ENCODE results near the gene SEPSECS. TPM values are rescaled to one million over a fixed set of nuclear protein-coding genes. Genes with fewer than 3 reads are reported as not detected.

SEPSECS gene
- total RNA-seq, 1 donor from 2014 or later = 8.7 TPM

DNA sequence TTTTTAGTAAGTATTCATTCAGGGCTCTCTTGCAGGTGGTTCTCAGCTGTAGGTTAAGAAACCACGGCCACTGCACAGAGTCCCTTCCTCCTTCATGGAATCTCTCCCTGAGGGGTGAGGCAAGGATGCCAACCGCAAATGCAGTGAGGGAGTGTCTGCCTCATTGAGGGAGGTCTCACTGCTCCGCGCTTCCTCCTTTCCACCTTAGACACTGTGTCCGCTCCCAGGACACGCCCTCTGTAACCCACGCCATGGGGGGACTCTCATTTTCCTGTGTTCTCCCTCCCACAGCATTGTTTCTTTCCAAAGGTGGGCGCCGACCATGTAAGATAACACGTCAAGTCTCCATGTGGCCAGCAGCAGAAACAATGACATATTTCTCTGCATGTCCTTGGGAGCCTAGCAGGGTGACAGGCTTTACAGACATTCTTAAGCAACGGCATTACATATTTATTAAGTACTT is 63.2 kb downstream of the SEPSECS start:
- peaks cover 14% of the 10 kb centered on the region for H3K9me3 Mint-ChIP-seq
- H3K4me3 Mint-ChIP-seq = no peak overlapping the region
- DNase-seq (ENCODE audit: extremely low spot score, unreplicated experiment) = no peak
- H3K36me3 Mint-ChIP-seq = peaks cover 3% of the 10 kb centered on the region
- TF ChIP-seq, protein P1, sequence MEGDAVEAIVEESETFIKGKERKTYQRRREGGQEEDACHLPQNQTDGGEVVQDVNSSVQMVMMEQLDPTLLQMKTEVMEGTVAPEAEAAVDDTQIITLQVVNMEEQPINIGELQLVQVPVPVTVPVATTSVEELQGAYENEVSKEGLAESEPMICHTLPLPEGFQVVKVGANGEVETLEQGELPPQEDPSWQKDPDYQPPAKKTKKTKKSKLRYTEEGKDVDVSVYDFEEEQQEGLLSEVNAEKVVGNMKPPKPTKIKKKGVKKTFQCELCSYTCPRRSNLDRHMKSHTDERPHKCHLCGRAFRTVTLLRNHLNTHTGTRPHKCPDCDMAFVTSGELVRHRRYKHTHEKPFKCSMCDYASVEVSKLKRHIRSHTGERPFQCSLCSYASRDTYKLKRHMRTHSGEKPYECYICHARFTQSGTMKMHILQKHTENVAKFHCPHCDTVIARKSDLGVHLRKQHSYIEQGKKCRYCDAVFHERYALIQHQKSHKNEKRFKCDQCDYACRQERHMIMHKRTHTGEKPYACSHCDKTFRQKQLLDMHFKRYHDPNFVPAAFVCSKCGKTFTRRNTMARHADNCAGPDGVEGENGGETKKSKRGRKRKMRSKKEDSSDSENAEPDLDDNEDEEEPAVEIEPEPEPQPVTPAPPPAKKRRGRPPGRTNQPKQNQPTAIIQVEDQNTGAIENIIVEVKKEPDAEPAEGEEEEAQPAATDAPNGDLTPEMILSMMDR (conservative IDR thresholded peaks at IDR 0.05) = no peak
- peaks cover 4% of the 10 kb centered on the region for H3K4me1 Mint-ChIP-seq (ENCODE audit: unreplicated experiment)
- H3K27me3 Mint-ChIP-seq = no peaks in the 10 kb centered on the region
- H3K27ac Mint-ChIP-seq = no peak overlapping the region

DNA sequence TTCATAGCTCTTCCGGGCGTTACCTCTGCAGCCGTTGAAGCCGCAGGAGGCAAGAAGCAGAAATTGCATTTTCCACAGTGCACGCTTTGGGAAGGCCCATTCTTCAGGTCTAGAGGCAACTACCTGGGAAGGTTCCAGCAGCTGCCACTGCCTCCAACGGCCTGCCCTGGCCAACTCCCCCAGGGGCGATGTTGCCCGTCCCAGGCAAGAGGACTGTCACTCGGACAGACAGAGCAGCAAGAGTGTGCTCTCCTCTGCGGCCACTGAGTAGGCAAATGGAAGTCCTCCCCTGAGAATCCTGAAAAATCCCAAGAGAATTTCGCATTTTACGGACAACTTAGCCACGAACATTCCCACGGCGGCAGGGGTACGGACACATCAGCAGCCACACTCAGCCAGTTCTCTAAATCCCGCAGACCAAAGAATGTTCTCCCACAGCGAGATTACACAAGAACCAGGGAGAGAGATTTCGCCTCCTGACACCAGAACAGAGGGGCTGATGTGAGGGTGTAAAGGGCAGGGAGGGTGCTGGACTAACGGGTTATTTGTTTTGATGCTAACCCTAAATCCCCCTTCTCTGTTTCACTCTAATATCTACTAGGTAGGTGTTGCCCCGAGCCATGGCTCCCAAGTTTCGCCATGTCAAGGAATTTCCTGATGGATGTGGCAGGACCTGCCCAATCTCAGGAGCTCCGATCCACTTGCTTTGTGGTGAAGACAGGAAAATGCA is 63.8 kb downstream of the SEPSECS start:
- Mint-ChIP-seq H3K4me3 (no peak overlapping the region), H3K27ac (no peak overlapping the region), H3K36me3 (peaks cover 3% of the 10 kb centered on the region), H3K27me3 (no peaks in the 10 kb centered on the region), H3K4me1 (ENCODE audit: unreplicated experiment) (peaks cover 4% of the 10 kb centered on the region), H3K9me3 (peaks cover 13% of the 10 kb centered on the region)
- no peak for DNase-seq (ENCODE audit: extremely low spot score, unreplicated experiment)
- TF ChIP-seq, protein P1 (conservative IDR thresholded peaks at IDR 0.05) = no peak

DNA sequence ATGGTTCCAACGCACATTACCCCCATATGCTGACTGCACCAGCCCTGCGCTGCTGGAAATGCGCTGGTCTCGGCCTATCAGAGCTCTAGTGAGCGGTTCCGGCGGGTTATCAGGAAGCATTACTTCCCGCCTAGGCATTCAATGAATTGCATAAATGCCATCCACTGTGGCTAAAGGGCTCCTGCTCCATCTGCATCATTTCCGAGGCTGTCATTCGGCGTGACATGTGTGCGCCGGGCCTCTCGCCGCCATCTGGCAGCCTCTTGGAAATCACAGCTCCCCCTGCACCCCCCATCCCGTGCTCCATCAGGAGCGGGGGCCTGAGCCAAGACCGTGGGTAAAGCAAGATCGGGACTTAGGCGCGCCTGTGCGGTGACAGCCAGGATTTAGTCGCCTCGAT is 64.4 kb downstream of the SEPSECS start:
- Mint-ChIP-seq H3K4me3 (no peak overlapping the region), H3K4me1 (ENCODE audit: unreplicated experiment) (peaks cover 4% of the 10 kb centered on the region), H3K9me3 (peaks cover 10% of the 10 kb centered on the region), H3K27ac (no peak overlapping the region), H3K36me3 (no peaks in the 10 kb centered on the region), H3K27me3 (no peaks in the 10 kb centered on the region)
- DNase-seq (ENCODE audit: extremely low spot score, unreplicated experiment) = no peak
- TF ChIP-seq, protein P1 (conservative IDR thresholded peaks at IDR 0.05) = no peak

DNA sequence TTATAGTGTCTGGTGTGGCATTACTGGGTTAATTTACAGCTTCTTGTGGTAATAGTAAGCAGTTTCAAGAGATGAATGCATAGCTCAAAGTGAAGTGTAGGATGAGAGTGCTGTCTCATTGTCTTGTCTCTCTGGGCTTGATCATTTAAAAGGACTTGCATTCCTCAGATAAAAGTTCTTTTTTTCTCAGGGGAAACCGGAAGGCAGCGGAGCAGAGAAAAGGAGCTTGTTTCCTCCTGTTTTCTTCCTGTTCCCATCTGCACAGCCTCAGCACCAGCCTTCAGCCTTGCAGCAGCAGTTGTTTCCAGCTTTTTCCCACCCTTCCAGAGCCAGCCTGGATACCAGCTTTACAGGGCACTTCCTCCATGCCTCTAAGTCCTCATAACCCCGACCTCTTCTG is 68.1 kb downstream of the SEPSECS start:
- TF ChIP-seq, protein P1 (conservative IDR thresholded peaks at IDR 0.05) = no peak
- H3K4me3 Mint-ChIP-seq = no peak overlapping the region
- no peaks in the 10 kb centered on the region for H3K36me3 Mint-ChIP-seq
- peaks cover 6% of the 10 kb centered on the region for H3K9me3 Mint-ChIP-seq
- H3K27me3 Mint-ChIP-seq = no peaks in the 10 kb centered on the region
- H3K4me1 Mint-ChIP-seq (ENCODE audit: unreplicated experiment) = peaks cover 4% of the 10 kb centered on the region
- DNase-seq (ENCODE audit: extremely low spot score, unreplicated experiment) = no peak
- no peak overlapping the region for H3K27ac Mint-ChIP-seq

DNA sequence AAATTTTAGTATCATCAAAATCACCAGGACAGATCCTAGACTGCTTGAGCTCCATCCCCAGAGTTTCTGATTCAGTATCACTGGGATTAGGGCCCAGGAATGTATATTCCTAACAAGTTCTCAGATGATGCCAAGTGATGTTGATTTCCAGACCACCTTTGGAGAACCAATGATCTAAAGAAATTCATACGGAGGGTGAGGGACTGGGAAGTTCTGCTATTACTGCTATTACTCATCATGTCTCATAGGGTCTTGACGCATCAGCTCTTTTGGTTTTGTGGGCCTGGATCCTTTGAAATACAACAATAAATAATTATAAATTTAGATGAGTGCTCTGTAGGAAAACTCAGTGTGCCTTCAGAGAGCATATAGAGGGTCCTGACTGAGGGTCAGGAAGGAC is 69.7 kb downstream of the SEPSECS start:
- no peak for DNase-seq (ENCODE audit: extremely low spot score, unreplicated experiment)
- H3K36me3 Mint-ChIP-seq = no peaks in the 10 kb centered on the region
- H3K27me3 Mint-ChIP-seq = no peaks in the 10 kb centered on the region
- H3K27ac Mint-ChIP-seq = no peak overlapping the region
- H3K4me3 Mint-ChIP-seq = no peak overlapping the region
- TF ChIP-seq, protein P1 (conservative IDR thresholded peaks at IDR 0.05) = no peak
- H3K4me1 Mint-ChIP-seq (ENCODE audit: unreplicated experiment) = peaks cover 4% of the 10 kb centered on the region
- H3K9me3 Mint-ChIP-seq = peaks cover 6% of the 10 kb centered on the region
